Nephron (organoid): Measurements from ENCODE around the gene GHDC.

Experiments used
- H3K27ac Mint-ChIP-seq, 3 experiments: 2 replicates each; pipeline ENCODE4 v1.8.0; 2020; ENCODE audit warnings: mixed read lengths in 3 of 3, mild to moderate bottlenecking in 2 of 3, moderate library complexity in 1 of 3
- H3K27me3 Mint-ChIP-seq: 2 replicates; pipeline ENCODE4 v1.8.0; 2021; ENCODE audit warnings: low read depth, mild to moderate bottlenecking, moderate library complexity, mixed read lengths
- H3K36me3 Mint-ChIP-seq: 2 replicates; pipeline ENCODE4 v1.8.0; 2020; ENCODE audit warnings: low read depth, mixed read lengths
- H3K4me1 Mint-ChIP-seq: 2 replicates; pipeline ENCODE4 v1.8.0; 2020; ENCODE audit warnings: mixed read lengths
- H3K4me3 Mint-ChIP-seq, 3 experiments: 2 replicates each; pipeline ENCODE4 v1.8.0; 2020; ENCODE audit warnings: mild to moderate bottlenecking in 3 of 3, mixed read lengths in 3 of 3, moderate library complexity in 2 of 3
- H3K9me3 Mint-ChIP-seq: 2 replicates; pipeline ENCODE4 v1.8.0; 2020; ENCODE audit warnings: mixed read lengths
- TF ChIP-seq, protein P1 (sequence below), 3 experiments: fragments of 200-600 bp; sonication (generic); IDR thresholded peaks; one replicate each; pipeline ENCODE4 v1.5.0; 2021; ENCODE audit warnings: antibody characterized with exemption in 3 of 3; ENCODE audit not compliant: unreplicated experiment in 3 of 3

Gene GHDC

DNA sequence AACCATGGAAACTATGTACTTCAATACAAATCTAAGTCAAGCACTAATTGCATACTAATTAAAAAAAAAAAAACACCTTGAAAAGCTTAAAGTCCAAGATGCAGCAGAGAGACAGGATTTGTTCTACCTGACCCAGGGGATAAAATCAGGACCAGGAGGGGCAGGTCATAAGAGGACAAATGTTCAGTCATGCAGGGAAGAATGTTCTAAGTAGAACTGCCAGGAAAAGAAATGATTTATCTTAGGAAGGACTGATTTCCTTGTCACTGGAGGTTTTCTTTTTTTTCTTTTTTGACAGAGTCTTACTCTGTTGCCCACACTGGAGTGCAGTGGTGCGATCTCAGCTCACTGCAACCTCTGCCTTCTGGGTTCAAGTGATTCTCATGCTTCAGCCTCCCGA lies 9.1 kb upstream of the GHDC start:
- H3K9me3 Mint-ChIP-seq, result no peaks in the 10 kb centered on the region
- no peaks in the 10 kb centered on the region for H3K4me1 Mint-ChIP-seq
- H3K27ac Mint-ChIP-seq, result no peak overlapping the region
- H3K36me3 Mint-ChIP-seq, result peaks cover 52% of the 10 kb centered on the region
- no peaks in the 10 kb centered on the region for H3K27me3 Mint-ChIP-seq
- TF ChIP-seq, protein P1, sequence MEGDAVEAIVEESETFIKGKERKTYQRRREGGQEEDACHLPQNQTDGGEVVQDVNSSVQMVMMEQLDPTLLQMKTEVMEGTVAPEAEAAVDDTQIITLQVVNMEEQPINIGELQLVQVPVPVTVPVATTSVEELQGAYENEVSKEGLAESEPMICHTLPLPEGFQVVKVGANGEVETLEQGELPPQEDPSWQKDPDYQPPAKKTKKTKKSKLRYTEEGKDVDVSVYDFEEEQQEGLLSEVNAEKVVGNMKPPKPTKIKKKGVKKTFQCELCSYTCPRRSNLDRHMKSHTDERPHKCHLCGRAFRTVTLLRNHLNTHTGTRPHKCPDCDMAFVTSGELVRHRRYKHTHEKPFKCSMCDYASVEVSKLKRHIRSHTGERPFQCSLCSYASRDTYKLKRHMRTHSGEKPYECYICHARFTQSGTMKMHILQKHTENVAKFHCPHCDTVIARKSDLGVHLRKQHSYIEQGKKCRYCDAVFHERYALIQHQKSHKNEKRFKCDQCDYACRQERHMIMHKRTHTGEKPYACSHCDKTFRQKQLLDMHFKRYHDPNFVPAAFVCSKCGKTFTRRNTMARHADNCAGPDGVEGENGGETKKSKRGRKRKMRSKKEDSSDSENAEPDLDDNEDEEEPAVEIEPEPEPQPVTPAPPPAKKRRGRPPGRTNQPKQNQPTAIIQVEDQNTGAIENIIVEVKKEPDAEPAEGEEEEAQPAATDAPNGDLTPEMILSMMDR (IDR thresholded peaks at IDR 0.05; ENCODE audit: unreplicated experiment in 3 of 3), result no peak
- no peak overlapping the region for H3K4me3 Mint-ChIP-seq

DNA sequence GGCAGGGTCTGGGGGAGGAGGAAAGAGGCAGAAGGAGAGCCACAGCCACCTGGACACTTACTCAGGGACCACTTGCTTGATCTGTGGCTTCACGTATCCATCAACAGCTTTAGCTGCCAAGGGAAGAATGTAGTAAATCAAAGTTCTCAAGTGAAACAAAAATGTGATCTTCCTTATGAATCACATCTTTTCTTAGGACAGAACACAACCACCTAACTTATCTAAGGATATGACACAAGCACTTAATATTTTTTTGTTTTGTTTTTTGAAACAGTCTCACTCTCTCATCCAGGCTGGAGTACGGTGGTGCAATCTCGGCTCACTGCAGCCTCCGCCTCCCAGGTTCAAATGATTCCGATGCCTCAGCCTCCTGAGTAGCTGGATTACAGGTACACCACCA lies 8.4 kb upstream of the GHDC start:
- Mint-ChIP-seq H3K27me3 (no peaks in the 10 kb centered on the region), H3K4me3 (no peak overlapping the region), H3K9me3 (no peaks in the 10 kb centered on the region), H3K36me3 (peaks cover 51% of the 10 kb centered on the region), H3K27ac (no peak overlapping the region), H3K4me1 (no peaks in the 10 kb centered on the region)
- TF ChIP-seq, protein P1 (IDR thresholded peaks at IDR 0.05; ENCODE audit: unreplicated experiment in 3 of 3), result no peak

DNA sequence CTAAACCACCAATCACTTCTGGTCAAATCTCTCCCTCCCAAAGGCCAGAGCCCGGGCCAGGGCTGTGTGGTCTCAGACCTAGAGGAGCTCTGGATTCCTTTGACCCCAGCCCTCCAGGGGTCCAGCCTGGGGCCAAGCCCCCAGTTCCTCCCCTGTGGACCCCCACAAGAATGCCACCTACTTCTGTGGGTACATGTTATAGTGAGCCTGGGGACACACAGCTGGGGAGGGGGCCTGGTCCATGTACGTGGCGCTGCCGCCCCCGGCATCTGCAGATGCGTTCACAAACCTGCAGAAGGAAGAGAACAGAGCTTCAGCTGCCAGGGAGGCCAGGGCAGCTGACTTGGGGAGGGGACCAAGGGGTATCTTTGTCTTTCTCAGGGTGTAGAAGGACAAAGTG lies 7.9 kb upstream of the GHDC start:
- TF ChIP-seq, protein P1 (IDR thresholded peaks at IDR 0.05; ENCODE audit: unreplicated experiment in 3 of 3), result no peak
- H3K27ac Mint-ChIP-seq, result no peak overlapping the region
- no peak overlapping the region for H3K4me3 Mint-ChIP-seq
- no peaks in the 10 kb centered on the region for H3K9me3 Mint-ChIP-seq
- peaks cover 46% of the 10 kb centered on the region for H3K36me3 Mint-ChIP-seq
- H3K4me1 Mint-ChIP-seq, result no peaks in the 10 kb centered on the region
- no peaks in the 10 kb centered on the region for H3K27me3 Mint-ChIP-seq

DNA sequence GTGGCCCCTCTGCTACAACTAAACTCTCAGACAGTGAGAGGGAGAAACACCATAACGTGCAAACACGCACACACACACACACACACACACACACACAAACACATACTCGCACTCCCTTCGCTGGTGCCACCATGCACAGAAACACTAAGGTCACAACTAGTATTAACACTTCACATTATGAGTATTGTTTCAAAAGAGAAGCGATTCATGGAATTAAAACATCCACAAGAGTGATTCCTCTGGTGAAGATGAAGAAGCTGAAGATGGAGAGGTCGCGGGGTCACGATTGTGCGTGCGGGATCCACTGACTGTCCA lies 7.1 kb upstream of the GHDC start:
- Mint-ChIP-seq H3K36me3 (peaks cover 42% of the 10 kb centered on the region), H3K27me3 (no peaks in the 10 kb centered on the region), H3K9me3 (no peaks in the 10 kb centered on the region)

DNA sequence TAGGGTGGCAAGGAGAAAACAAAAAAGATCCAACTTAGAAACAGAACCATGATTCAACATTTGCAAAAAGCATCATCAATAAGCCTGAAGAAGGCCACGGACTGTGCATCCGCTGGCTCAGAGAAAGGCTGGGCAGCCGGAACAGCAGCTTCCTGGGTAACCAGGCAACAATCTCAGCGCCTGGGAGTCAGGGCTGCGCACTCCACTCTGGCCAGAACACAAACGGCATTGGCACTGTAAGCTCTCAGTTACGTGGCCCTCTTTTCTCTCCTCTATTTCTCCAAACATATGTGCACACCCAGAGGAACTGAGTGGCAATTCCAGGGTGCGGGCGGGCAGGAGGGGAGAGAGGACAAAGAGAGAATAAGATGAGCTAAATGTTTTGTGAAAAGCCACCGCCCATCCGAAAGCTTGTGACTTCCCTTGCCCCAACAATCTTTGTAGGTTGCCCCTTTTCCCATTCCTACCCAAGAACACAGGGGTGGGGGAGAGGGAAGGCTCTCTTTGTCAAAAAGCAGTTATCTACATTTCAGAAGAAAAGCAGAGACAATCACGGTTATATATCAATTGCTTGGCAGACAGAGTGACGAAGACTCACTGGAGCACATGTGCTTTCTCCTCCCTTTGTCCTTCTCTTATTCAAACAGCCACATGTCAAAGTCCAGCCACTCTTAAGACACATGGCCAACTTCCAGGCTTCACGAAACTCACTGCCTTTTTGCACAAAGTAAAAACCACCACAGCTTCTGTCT lies 6.6 kb upstream of the GHDC start:
- Mint-ChIP-seq H3K9me3 (no peaks in the 10 kb centered on the region), H3K4me1 (no peaks in the 10 kb centered on the region), H3K27ac (no peak overlapping the region), H3K36me3 (peaks cover 37% of the 10 kb centered on the region), H3K27me3 (no peaks in the 10 kb centered on the region), H3K4me3 (no peak overlapping the region)
- TF ChIP-seq, protein P1 (IDR thresholded peaks at IDR 0.05; ENCODE audit: unreplicated experiment in 3 of 3), result no peak

More for the DNA sequence above, 7.1 kb upstream of the GHDC start:
- TF ChIP-seq, protein P1 (IDR thresholded peaks at IDR 0.05; ENCODE audit: unreplicated experiment in 3 of 3), result no peak
- Mint-ChIP-seq H3K4me1 (no peaks in the 10 kb centered on the region), H3K27ac (no peak overlapping the region), H3K4me3 (no peak overlapping the region)

DNA sequence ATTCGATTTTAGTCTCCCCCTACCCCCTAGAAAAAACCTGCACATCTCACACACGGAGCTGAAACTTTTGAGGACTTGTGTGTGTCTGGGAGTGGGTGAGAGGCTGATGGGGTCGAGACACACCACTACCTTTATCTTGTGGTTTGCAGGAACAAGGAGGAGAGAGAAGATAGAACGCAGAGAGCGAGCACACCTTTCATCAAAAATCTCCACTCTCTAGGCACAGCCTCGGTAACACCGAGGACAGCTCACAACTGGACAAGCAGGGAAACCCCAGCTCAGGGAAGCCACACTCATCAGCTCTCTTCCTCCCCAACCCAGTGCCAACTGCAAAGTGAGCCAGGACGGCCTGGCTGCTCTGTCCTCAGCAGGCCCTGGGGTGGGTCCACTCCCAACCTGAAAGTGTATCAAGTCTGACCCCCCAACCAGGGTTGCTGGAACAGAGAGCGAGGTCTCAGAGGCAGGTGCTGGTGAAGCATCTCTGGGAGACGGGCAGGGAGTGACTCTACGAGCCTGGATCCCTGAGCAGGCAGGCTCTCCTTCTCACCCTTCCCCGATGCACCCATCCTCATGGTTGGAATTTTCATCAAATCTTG lies 5.2 kb upstream of the GHDC start:
- H3K4me1 Mint-ChIP-seq, result peaks cover 2% of the 10 kb centered on the region
- no peak overlapping the region for H3K27ac Mint-ChIP-seq
- H3K27me3 Mint-ChIP-seq, result no peaks in the 10 kb centered on the region
- no peak overlapping the region for H3K4me3 Mint-ChIP-seq
- TF ChIP-seq, protein P1 (IDR thresholded peaks at IDR 0.05; ENCODE audit: unreplicated experiment in 3 of 3), result no peak
- H3K36me3 Mint-ChIP-seq, result peaks cover 30% of the 10 kb centered on the region
- no peaks in the 10 kb centered on the region for H3K9me3 Mint-ChIP-seq
